HG03342 (cell line): ENCODE results near the gene PGS1.

Source experiments
- ATAC-seq: cut with Tn5 transposase; IDR thresholded peaks from one replicate; pipeline ENCODE4 v1.9.1; 2021; ENCODE audit warnings: mild to moderate bottlenecking, moderate library complexity; ENCODE audit not compliant: unreplicated experiment

Gene PGS1

GRCh38 chr17:78345791-78346494 lies 32.5 kb upstream of the PGS1 start:
- no peak for ATAC-seq

- no peak for ATAC-seq
These were observed 31.7 kb upstream of the PGS1 start for GRCh38 chr17:78346605-78347250.

- no peak for ATAC-seq
These were observed 31.0 kb upstream of the PGS1 start for GRCh38 chr17:78347453-78347852.

GRCh38 chr17:78348055-78348770 lies 30.2 kb upstream of the PGS1 start:
- no peak for ATAC-seq

- no peak for ATAC-seq
These were observed 28.4 kb upstream of the PGS1 start for GRCh38 chr17:78349891-78350642.

- ATAC-seq: no peak
These were observed 26.9 kb upstream of the PGS1 start for GRCh38 chr17:78351449-78352006.

- no peak for ATAC-seq
These were observed 24.6 kb upstream of the PGS1 start for GRCh38 chr17:78353834-78354233.

GRCh38 chr17:78355045-78355641 lies 23.3 kb upstream of the PGS1 start:
- ATAC-seq: no peak

GRCh38 chr17:78355701-78356100 lies 22.7 kb upstream of the PGS1 start:
- ATAC-seq: no peak

- peak; percentile 65 for ATAC-seq
These were observed 22.2 kb upstream of the PGS1 start for GRCh38 chr17:78356101-78356713.

GRCh38 chr17:78357177-78357586 lies 21.3 kb upstream of the PGS1 start:
- ATAC-seq: no peak

- ATAC-seq: no peak
These were observed 20.5 kb upstream of the PGS1 start for GRCh38 chr17:78357672-78358537.

- no peak for ATAC-seq
These were observed 19.7 kb upstream of the PGS1 start for GRCh38 chr17:78358538-78359320.

GRCh38 chr17:78359321-78359996 lies 19.0 kb upstream of the PGS1 start:
- ATAC-seq: no peak

- ATAC-seq: no peak
These were observed 18.5 kb upstream of the PGS1 start, which contains the start of gene SOCS3 for GRCh38 chr17:78359997-78360370. Gene SOCS3, minus strand, starts transcription at chr17:78360077. Its CDS starts 982 bp downstream, at chr17:78359095.

GRCh38 chr17:78360371-78361224 lies 17.9 kb upstream of the PGS1 start:
- ATAC-seq: no peak

- no peak for ATAC-seq
These were observed 17.2 kb upstream of the PGS1 start for GRCh38 chr17:78361225-78361701.
